Fibroblast of lung (primary cell): Measurements from ENCODE around the gene THAP4.

Experiments
- CTCF ChIP-seq, 2 donors: IDR thresholded peaks in 1 of 2; conservative IDR thresholded peaks in 1 of 2; 1 replicate in 1 of 2; 2 replicates in 1 of 2; pipeline ENCODE4 v1.5.1; 2011 to 2012; ENCODE audit warnings: low read length in 2 of 2, control low read depth in 1 of 2, inconsistent platforms in 1 of 2, low read depth in 1 of 2, mild to moderate bottlenecking in 1 of 2
- EZH2 ChIP-seq: IDR thresholded peaks from 2 replicates; pipeline ENCODE4 v1.5.1; 2012; ENCODE audit warnings: low read length, control low read depth, mild to moderate bottlenecking; ENCODE audit errors: missing control alignments

- TF ChIP-seq EZH2 = no peak
- TF ChIP-seq CTCF (conservative IDR thresholded peaks at IDR 0.05 in 1 of 2, IDR thresholded peaks at IDR 0.05 in 1 of 2; ENCODE audit: low read depth in 1 of 2, low read length in 2 of 2) = no peak
Observed at GRCh38 chr2:241671457-241672240, 34.7 kb upstream of the THAP4 start.
